Measurements from ENCODE around the gene LMNB1. TPM values are rescaled to one million over a fixed set of nuclear protein-coding genes. Genes with fewer than 3 reads are reported as not detected.

The LMNB1 gene
- total RNA-seq, 1 experiment from 2014 or later, result 211 TPM

GRCh38 chr5:126869005-126869451 is 92.1 kb downstream of the LMNB1 start:
- Mint-ChIP-seq H3K36me3 (ENCODE audit: insufficient read depth in 1 of 3, low read depth in 3 of 3) (peaks cover 3 to 18% (median 4%) of the 10 kb centered on the region in 3 experiments; a peak in 4 of 7 replicates), H3K9me3 (no peaks in the 10 kb centered on the region), H3K27ac (peak overlapping the region in 2 of 3 experiments; percentile 70 to 93; a peak in 4 of 7 replicates), H3K27me3 (ENCODE audit: low read depth) (peaks cover 2% of the 10 kb centered on the region; the same call in 1 of the 2 replicates), H3K4me3 (peak overlapping the region; percentile 65 to 75), H3K4me1 (peaks cover 18 to 20% of the 10 kb centered on the region in 2 experiments)
- Histone ChIP-seq H2BK20ac (ENCODE audit: low read depth, low read length, poor library complexity, severe bottlenecking) (no peak overlapping the region), H3K9ac (ENCODE audit: extremely low read depth, insufficient read length, low read length) (no peak overlapping the region), H3K27me3 (ENCODE audit: insufficient read depth, low read length) (no peaks in the 10 kb centered on the region), H4K5ac (ENCODE audit: insufficient read length, low read depth, low read length) (no peak overlapping the region), H3K79me2 (ENCODE audit: insufficient read depth, low read length) (no peaks in the 10 kb centered on the region), H3K18ac (ENCODE audit: insufficient read length, low read depth, low read length) (no peak overlapping the region), H4K8ac (replicated peaks; ENCODE audit: insufficient read length, low read depth, low read length) (no peak overlapping the region), H3K14ac (ENCODE audit: insufficient read depth, low read length) (no peak overlapping the region), H3K56ac (ENCODE audit: insufficient read length, low read depth, low read length) (no peak overlapping the region), H3K79me1 (ENCODE audit: insufficient read depth, low read depth, low read length, poor library complexity, severe bottlenecking) (no peaks in the 10 kb centered on the region), H4K20me1 (ENCODE audit: control insufficient read depth, insufficient read depth, insufficient read length) (no peaks in the 10 kb centered on the region), H4K91ac (ENCODE audit: insufficient read length, low read depth, low read length) (no peak overlapping the region), H2BK120ac (ENCODE audit: low read depth, low read length, poor library complexity, severe bottlenecking) (no peak overlapping the region), H2BK5ac (ENCODE audit: insufficient read length, low read length) (no peak overlapping the region), H3T11ph (ENCODE audit: low read length) (no peak overlapping the region), H3K9me3 (ENCODE audit: control insufficient read depth, low read depth, low read length) (no peaks in the 10 kb centered on the region), H3K4me2 (ENCODE audit: insufficient read depth, insufficient read length, low read length) (peak overlapping the region; percentile 63), H3K23ac (ENCODE audit: insufficient read length, low read depth, low read length) (no peak overlapping the region), H3K4me1 (ENCODE audit: insufficient read depth, low read length) (no peaks in the 10 kb centered on the region; the same call in 1 of the 2 replicates), H2AFZ (ENCODE audit: low read length) (no peak overlapping the region), H2BK15ac (ENCODE audit: low read depth, low read length) (no peak overlapping the region), H3K4ac (ENCODE audit: low read depth, low read length) (no peak overlapping the region), H2BK12ac (ENCODE audit: insufficient read length, low read depth, low read length) (no peak overlapping the region), H3K27ac (ENCODE audit: insufficient read length, low read depth, low read length) (no peak overlapping the region), H2AK5ac (ENCODE audit: insufficient read length, low read length) (no peak overlapping the region), H3K23me2 (ENCODE audit: insufficient read length, low read depth, low read length, poor library complexity, severe bottlenecking) (peaks cover 4% of the 10 kb centered on the region)
- TF ChIP-seq CTCF (conservative IDR thresholded peaks at IDR 0.05), result no peak
- DNase-seq, result peak; percentile 66
- WGBS (ENCODE audit: extremely low coverage, insufficient read length, low lambda C conversion rate), result no CpG with 5 or more reads among the region's 22 CpGs

Data from H9 (cell line).